NK-92 (cell line): ENCODE results near the gene CLIC4.

Source experiments
- DNase-seq: peaks from one replicate; lab custom pipeline; 2025; ENCODE audit not compliant: unreplicated experiment; lab: John Stamatoyannopoulos, UW

The CLIC4 gene

DNA sequence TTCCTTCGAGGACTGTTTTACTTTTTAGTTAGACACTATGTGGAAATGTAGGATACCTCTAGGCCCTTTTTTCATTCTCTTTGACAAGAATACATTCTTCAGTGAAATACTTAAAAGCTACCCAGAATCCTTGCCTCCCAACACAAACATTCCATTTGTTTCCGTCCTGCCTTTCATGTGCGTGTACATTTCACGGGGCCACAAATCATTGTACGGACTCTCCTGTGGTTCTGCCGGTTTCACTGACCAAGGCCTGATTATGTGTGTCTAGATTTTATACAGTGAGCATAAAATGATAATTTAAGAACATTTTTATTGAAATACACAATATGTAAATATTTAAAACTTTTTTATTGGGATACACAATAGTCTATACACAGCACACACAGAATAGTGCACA is 108.4 kb downstream of the CLIC4 start:
- DNase-seq, result no peak

GRCh38 chr1:24855474-24855873 is 110.2 kb downstream of the CLIC4 start:
- DNase-seq, result no peak

GRCh38 chr1:24856787-24857506 is 111.7 kb downstream of the CLIC4 start:
- no peak for DNase-seq

- DNase-seq, result no peak
Observed at GRCh38 chr1:24857507-24858133, 112.4 kb downstream of the CLIC4 start.

DNA sequence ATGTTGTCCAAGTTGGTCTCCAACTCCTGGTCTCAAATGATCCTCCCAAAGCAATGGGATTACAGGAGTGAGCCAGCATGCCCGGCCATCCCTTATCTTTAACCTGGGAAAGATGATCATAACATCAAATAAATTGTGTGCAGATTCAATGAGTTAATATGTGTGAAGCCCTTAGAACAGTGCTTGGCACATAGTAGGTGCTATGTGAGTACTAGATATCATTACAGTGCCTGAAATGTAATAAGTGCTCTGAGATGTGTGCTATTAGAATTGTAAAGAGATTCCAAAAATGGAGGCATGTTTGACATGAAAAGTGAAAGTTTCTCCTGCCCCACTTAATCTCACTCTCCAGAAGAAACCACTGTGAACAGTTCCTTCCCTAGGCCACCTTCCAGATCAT is 113.0 kb downstream of the CLIC4 start:
- DNase-seq, result no peak

- no peak for DNase-seq
Observed at GRCh38 chr1:24859063-24860010, 114.1 kb downstream of the CLIC4 start.

DNA sequence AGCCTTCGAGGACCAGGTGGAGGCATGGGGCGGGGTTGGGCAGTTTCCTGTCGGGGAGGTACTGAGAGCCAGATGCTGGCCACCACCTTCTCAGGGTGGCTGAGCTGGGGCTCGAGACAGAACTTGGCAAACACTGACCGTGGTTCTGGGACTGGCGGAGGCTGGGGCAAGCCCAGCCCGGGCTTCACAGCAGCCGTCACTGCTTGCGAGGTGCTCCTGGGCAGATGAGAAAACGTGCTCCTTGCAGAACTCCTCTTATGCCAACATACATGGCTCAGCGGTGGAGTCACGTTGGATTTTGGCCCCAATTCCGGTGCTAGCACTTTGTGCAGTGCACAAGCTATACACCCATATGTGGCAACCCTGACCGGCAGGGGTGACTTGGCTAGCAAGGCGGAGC is 115.6 kb downstream of the CLIC4 start:
- no peak for DNase-seq

- DNase-seq, result no peak
Observed at GRCh38 chr1:24861821-24862727, 116.8 kb downstream of the CLIC4 start.

DNA sequence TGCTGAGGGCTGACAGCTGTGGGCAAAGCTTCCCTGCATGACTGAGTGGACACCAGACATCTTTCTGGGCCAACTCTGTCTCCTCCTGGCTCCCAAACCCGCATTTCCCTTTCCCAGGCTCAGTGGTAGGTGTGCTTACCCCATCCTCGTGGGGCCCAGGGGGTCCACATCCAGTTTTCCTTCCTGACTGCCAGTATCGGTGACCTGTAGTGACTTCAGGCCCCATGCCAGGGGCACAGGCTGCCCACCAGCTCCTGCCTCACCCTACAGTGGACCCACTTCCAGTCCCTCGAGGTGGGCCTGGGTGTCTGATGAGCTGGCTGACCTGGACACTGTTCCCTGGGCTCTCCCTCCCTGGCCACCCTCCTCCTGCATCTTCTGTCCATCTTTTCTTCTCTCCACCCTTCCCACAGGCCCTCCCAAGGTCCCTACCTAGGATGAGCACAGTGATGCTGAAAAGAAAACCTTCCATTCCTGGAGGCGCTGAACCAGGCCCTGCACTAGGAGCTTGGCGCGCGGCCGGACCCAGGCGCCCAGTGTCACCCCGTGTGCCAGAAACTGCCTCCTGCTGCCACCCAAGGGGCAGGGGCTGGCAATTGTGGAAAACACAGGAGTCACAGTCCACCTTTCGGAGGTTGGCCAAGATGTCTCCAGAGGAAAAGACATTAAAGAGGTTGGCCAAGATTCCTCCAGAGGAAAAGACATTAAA is 117.7 kb downstream of the CLIC4 start:
- DNase-seq, result no peak

DNA sequence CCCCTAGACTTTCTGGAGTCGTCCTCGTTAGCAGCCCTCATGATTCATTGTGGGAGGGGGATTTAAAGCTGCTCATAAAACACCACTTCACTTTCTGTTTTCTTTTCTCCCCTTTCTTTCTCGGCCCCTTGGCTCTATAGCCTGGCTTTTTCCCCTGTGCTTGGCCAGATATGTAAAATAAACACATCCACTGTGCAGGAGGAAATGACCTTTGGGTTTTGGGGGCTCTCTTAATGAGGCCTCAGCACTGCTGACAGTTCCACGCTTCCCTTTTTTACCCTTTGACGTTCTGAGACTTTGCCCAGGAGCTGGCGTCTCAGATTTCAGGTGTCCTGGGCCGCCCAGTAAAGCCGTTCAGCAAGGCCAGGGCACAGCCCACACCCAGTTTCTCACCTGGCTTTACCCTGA is 119.1 kb downstream of the CLIC4 start:
- DNase-seq, result no peak

GRCh38 chr1:24865168-24865567 is 119.9 kb downstream of the CLIC4 start:
- DNase-seq, result no peak

GRCh38 chr1:24865587-24865986 is 120.3 kb downstream of the CLIC4 start:
- no peak for DNase-seq

DNA sequence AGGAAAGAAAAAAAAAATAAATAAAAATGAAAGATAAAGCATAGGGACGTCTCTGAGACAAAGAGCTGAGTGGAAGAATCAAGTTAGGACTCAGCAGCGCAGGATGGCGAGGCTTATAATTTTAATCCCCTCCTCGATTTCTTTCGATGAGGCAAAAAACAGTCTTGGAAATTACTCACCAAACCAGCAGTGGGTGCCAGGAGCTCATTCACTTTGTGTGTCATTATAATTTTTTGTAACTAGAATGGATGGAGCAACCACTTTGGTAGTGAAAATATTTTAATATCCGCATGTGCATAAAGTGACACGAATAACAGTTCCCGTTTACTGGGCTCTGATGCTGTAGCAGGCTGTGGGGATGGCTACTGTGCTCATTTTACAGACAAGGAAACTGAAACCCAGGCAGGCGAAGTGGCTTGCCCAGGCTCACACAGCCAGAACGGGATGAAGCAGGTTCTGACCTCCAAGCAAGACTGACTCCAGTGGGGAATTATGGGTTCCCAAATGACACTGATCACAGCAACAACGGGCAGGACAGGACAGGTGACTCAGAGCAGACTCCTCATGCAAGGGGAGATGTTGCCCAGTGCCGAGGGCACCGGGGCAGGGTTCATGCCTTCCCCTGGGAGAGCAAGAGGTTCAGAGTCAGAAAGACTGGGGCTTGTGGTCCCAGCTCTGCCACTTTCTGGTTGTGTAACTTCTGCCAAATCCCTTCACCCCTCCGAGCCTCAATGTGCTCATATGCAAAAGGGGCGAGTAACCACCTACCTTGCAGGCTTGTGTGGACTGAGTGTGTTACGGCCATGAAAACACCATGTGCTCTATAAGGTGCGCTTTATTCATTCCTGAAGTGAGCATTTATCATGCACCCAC is 121.2 kb downstream of the CLIC4 start:
- DNase-seq, result no peak

DNA sequence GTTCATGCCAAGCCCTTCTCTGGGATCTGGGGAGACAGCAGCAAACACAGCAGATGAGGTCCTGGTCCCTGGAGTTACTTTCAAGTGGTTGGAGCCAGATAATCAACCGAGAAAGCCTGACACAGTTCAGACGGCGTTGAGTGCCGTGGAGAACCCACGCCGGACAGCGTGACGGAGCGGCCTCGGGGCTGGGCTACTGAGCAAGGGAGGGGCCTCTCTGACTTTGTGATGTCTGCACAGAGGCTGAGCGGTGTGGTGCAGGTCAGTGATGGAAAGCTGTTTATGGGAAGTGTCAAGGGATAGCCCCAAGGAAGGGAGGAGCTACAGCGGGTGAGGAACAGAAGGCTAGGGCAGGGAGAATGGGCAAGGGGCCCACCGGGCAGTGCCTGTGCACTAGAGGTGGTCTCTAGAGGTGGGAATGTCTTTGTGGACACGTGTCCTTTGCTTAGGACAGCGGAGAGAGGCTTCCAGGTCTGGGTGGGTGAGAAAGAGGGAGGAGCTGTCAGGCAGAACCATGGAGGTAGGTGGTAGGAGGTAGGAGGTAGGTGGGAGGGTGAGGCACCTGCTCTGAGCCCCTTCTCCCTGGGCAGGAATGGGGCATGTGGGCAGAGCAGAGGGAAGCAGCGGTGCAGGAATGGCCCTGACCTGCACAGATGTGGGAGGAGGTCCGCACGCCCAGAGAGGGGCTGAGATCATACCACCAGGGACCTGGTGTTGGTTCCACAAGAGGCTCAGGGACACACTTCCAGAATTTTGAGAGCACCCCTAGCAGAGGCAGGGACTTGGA is 122.0 kb downstream of the CLIC4 start:
- no peak for DNase-seq

DNA sequence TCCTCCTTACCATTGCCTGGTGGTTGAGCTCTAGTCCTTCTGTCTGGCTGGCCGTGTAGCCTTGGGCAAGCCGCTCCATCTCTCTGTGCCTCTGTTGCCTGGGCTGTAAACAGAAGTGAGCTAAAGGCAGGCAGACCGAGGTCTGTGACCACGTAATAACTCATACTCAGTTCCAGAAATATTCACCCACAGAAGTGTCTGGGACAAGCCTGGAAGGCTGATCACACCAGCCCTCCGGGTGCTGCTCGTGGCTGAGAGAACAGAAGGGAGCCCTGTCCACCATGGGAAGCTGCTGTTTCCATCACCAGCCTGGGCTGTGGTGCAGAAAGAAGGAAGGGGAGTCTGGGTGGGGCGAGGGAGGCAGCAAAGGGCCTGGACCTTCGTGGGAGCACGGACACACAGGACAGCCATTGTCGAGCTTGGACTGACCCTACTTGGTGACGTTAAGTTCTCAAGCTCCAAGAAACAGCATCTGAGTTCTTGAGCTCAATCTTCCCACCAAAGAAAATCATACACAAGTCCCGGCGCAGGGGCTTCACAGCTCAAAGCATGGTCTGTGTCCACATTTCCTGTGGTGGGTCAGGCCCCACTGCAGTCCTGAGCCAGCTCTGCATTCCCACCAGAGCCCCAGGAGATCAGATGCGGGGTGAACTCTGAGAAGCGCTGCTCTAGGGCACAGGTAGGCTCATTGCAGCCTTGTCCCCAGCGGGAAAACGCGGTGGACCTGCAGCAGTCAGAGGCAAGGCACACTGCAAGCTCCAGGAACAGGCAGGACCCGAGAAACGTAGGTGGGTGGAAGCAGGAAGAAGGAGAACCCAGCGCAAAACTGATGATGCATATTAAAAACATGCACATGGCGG is 123.0 kb downstream of the CLIC4 start:
- DNase-seq, result no peak

DNA sequence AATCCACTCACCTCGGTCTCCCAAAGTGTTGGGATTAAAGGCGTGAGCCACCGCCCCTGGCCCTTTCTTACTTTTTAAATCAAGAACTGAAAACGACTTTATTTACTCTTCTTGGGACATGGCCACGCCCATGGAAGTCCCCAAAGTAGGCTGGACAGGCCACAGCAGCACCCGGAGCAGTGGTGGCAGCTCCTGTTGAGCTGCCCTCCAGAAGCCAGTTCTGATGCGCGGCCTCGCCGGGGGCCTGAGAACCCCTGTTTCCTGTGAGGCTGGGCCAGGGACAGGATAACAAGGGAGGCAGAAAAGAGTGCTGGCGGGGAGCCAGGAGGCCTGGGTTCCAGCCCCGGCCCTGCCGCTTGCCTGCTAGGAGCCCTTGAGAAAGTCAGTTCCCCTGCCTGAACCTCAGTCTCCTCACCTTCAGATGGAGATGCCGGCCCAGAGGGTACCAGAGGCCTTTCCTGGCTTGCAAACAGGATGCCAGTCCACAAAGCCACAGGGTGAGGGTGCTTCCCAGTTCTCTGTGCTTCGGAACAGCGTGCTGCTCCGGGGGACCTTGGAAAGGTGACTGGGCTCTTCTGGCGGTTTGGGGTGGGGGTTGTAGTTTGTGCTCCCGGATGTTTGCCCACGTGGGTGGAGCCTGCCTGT is 125.4 kb downstream of the CLIC4 start:
- no peak for DNase-seq

- DNase-seq, result no peak
Observed at GRCh38 chr1:24871306-24871901, 126.2 kb downstream of the CLIC4 start.
